K562 (cell line): ENCODE measurements around the gene EDARADD. TPM values are rescaled to one million over a fixed set of nuclear protein-coding genes. Genes with fewer than 3 reads are reported as not detected.

Experiments
- ATF3 ChIP-seq, 2 experiments: fragments of 450-650 bp in 1 of 2; sonication (generic) in 1 of 2; formaldehyde crosslinking in 1 of 2; IDR thresholded peaks in 1 of 2; conservative IDR thresholded peaks in 1 of 2; 2 replicates each; pipeline versions ENCODE4 v1.6.1 to v1.8.1; 2016 to 2023; ENCODE audit warnings: mild to moderate bottlenecking in 2 of 2, moderate library complexity in 2 of 2, inconsistent platforms in 1 of 2, missing genetic modification reagents in 1 of 2
- FOXP1 ChIP-seq: sonication (generic); formaldehyde crosslinking; IDR thresholded peaks from 2 replicates; pipeline ENCODE4 v1.8.0; 2022; ENCODE audit warnings: mild to moderate bottlenecking, missing genetic modification reagents
- GATAD2A ChIP-seq: fragments of 450-650 bp; IDR thresholded peaks from 2 replicates; pipeline ENCODE4 v1.6.1; 2017
- HDAC2 ChIP-seq: fragments of 450-650 bp; IDR thresholded peaks from 2 replicates; pipeline ENCODE4 v1.6.1; 2016; ENCODE audit warnings: mild to moderate bottlenecking
- HIVEP1 ChIP-seq: fragments of 250-450 bp; sonication (Bioruptor Pico); IDR thresholded peaks from 2 replicates; pipeline ENCODE4 v1.4.0; 2020; ENCODE audit warnings: mild to moderate bottlenecking
- LCOR ChIP-seq: sonication (generic); formaldehyde crosslinking; IDR thresholded peaks from 2 replicates; pipeline ENCODE4 v1.8.0; 2022; ENCODE audit warnings: mild to moderate bottlenecking, missing genetic modification reagents
- MTA1 ChIP-seq: fragments of 450-650 bp; IDR thresholded peaks from 2 replicates; pipeline ENCODE4 v1.6.1; 2017; ENCODE audit warnings: borderline replicate concordance
- NBN ChIP-seq: fragments of 450-650 bp; IDR thresholded peaks from 2 replicates; pipeline ENCODE4 v1.6.1; 2016; ENCODE audit warnings: low read depth, mild to moderate bottlenecking
- NR2C1 ChIP-seq, 2 experiments: fragments of 450-650 bp; IDR thresholded peaks; 2 replicates each; pipeline ENCODE4 v1.6.1; 2017; ENCODE audit warnings: mild to moderate bottlenecking in 2 of 2, antibody characterized with exemption in 1 of 2, inconsistent platforms in 1 of 2, missing compliant biosample characterization in 1 of 2, missing genetic modification characterization in 1 of 2
- PBX2 ChIP-seq, 2 experiments: IDR thresholded peaks in 1 of 2; conservative IDR thresholded peaks in 1 of 2; 2 replicates each; pipeline ENCODE4 v1.6.1; 2016; ENCODE audit warnings: low read depth in 2 of 2, mild to moderate bottlenecking in 1 of 2, missing compliant biosample characterization in 1 of 2, missing genetic modification characterization in 1 of 2, moderate library complexity in 1 of 2
- RUNX1 ChIP-seq: sonication (generic); IDR thresholded peaks from 2 replicates; pipeline ENCODE4 v1.6.1; 2016; ENCODE audit warnings: antibody characterized with exemption, low read depth
- SP1 ChIP-seq: sonication (generic); formaldehyde crosslinking; IDR thresholded peaks from 2 replicates; pipeline ENCODE4 v1.8.1; 2022; ENCODE audit warnings: mild to moderate bottlenecking, missing genetic modification reagents
- TBL1XR1 ChIP-seq, 2 experiments: IDR thresholded peaks; 2 replicates each; pipeline ENCODE4 v1.6.1; 2012; ENCODE audit warnings: improper control_type of control experiment in 2 of 2, low read length in 2 of 2, mild to moderate bottlenecking in 1 of 2
- TCF3 ChIP-seq: sonication (generic); formaldehyde crosslinking; IDR thresholded peaks from 2 replicates; pipeline ENCODE4 v1.4.0; 2020; ENCODE audit warnings: mild to moderate bottlenecking, missing genetic modification reagents
- TEAD2 ChIP-seq: fragments of 450-650 bp; IDR thresholded peaks from 2 replicates; pipeline ENCODE4 v1.6.1; 2016; ENCODE audit warnings: missing genetic modification characterization, control low read depth, missing compliant biosample characterization
- TSHZ1 ChIP-seq: fragments of 250-450 bp; sonication (Bioruptor Pico); IDR thresholded peaks from 2 replicates; pipeline ENCODE4 v1.4.0; 2020; ENCODE audit warnings: mild to moderate bottlenecking, moderate library complexity
- USF2 ChIP-seq: sonication (generic); formaldehyde crosslinking; IDR thresholded peaks from 2 replicates; pipeline ENCODE4 v1.5.0; 2020; ENCODE audit warnings: missing genetic modification reagents
- YY1 ChIP-seq, 3 experiments: IDR thresholded peaks; 2 replicates each; pipeline ENCODE4 v1.6.1; 2011; ENCODE audit warnings: low read length in 2 of 3, mild to moderate bottlenecking in 2 of 3, moderate library complexity in 2 of 3, borderline replicate concordance in 1 of 3, control low read depth in 1 of 3, low read depth in 1 of 3; ENCODE audit not compliant: insufficient read depth in 3 of 3, insufficient replicate concordance in 2 of 3, control insufficient read depth in 1 of 3, insufficient read length in 1 of 3; ENCODE audit errors: extremely low read depth in 1 of 3
- ZNF830 ChIP-seq: fragments of 250-450 bp; sonication (Bioruptor Pico); IDR thresholded peaks from 2 replicates; pipeline ENCODE4 v1.5.0; 2021; ENCODE audit warnings: mild to moderate bottlenecking
- polyA plus RNA-seq, 8 experiments: library from polyadenylated mRNA; depleted of rRNA in 4 of 8; stranded (reverse) in 5 of 8; unstranded in 3 of 8; fragments of >200 nt; fragmentation: Nextera tagmentation in 2 of 8; fragmentation: Illumina TruSeq in 1 of 8; extraction: Ambion mirVana in 2 of 8; extraction: Trizol in 1 of 8; gene quantifications; 2 replicates each; pipeline versions ENCODE4 v1.2.1 to v1.2.3, GENCODE V29; 2011 to 2014; ENCODE audit warnings: inconsistent platforms in 1 of 8, missing spikeins in 1 of 8
- total RNA-seq, 7 experiments: library from RNA; depleted of rRNA in 6 of 7; stranded (reverse); fragments of >200 nt in 6 of 7; fragmentation: Illumina TruSeq in 2 of 7; extraction: Trizol in 2 of 7; gene quantifications; 2 replicates each; pipeline versions ENCODE4 v1.2.1 to v1.2.3, GENCODE V29; 2011 to 2021; ENCODE audit warnings: low replicate concordance in 1 of 7

Gene EDARADD
- total and polyA plus RNA-seq, 9 of the 15 experiments (the other 6 are each of a cell fraction or from before 2014, with no cell fraction given): 0.46 to 32.4 (median 20.6) TPM

GRCh38 chr1:236532850-236533249 is 138.8 kb downstream of the EDARADD start (continued):
- TF ChIP-seq ZNF830 (CRISPR knock-in tag) (no peak), ATF3 (IDR thresholded peaks at IDR 0.05) (peak; percentile 43; the same call in 1 of the 2 replicates), ATF3 (CRISPR knock-in tag; conservative IDR thresholded peaks at IDR 0.05) (no peak), YY1 (IDR thresholded peaks at IDR 0.05; ENCODE audit: borderline replicate concordance in 1 of 3, control insufficient read depth in 1 of 3, extremely low read depth in 1 of 3, insufficient read depth in 3 of 3, insufficient read length in 1 of 3, insufficient replicate concordance in 2 of 3, low read depth in 1 of 3, low read length in 2 of 3) (peak in 1 of 3 experiments; percentile 23), NBN (peak; percentile 42; the same call in 1 of the 2 replicates), TCF3 (CRISPR knock-in tag) (peak; percentile 95), SP1 (CRISPR knock-in tag) (0 out of 2 replicates have a peak, but pooled peaks have one; percentile 29), TBL1XR1 (IDR thresholded peaks at IDR 0.05; ENCODE audit: low read length in 2 of 2) (peak; percentile 42 to 74; a peak in 3 of 4 replicates), FOXP1 (CRISPR knock-in tag) (no peak), MTA1 (peak; percentile 74; the same call in 1 of the 2 replicates), PBX2 (CRISPR knock-in tag; IDR thresholded peaks at IDR 0.05; ENCODE audit: low read depth) (peak; percentile 73), PBX2 (tag; conservative IDR thresholded peaks at IDR 0.05; ENCODE audit: low read depth) (peak; percentile 91), LCOR (CRISPR knock-in tag) (0 out of 2 replicates have a peak, but pooled peaks have one; percentile 44), TEAD2 (tag) (peak; percentile 86), HIVEP1 (CRISPR knock-in tag) (no peak), NR2C1 (IDR thresholded peaks at IDR 0.05) (peak; percentile 89), NR2C1 (tag; IDR thresholded peaks at IDR 0.05) (peak; percentile 93), USF2 (CRISPR knock-in tag) (no peak), HDAC2 (peak; percentile 96), GATAD2A (0 out of 2 replicates have a peak, but pooled peaks have one; percentile 73), TSHZ1 (CRISPR knock-in tag) (no peak), RUNX1 (0 out of 2 replicates have a peak, but pooled peaks have one; percentile 64)
